ENCODE data around the gene ENO1.
"Not testable (repeated sequence)": the region's sequence is repeated elsewhere in the genome, so short reads cannot be mapped to it uniquely, and the experiment has no call there.

The ENO1 gene

DNA sequence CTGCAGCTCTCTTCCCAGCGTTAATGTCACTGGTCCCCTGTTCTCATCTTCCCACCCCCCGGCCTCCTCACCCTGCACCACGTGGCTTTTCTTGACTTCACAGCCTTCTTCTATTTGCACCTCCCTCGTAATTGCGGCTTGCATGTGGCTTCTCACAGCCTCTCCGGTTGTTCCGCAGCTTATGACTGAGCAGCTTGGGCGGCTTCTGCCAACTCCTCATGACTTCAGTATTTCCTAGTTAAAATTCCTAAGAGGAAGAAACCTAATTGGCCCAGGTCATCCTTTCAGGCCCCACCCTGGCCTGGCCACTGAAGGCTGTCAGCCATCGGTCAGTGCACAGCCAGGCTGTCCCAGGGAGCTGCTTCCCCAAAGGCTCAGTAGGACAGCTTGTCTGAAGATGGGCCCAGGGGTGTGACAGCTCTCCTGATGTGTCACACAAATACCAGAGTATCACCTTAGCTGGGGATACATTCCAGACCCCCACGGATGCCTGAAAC lies 52.5 kb downstream of the ENO1 start:
- Histone ChIP-seq H3K9me3 (ENCODE audit: control insufficient read depth in 5 of 5, low read length in 5 of 5) (no peaks in the 10 kb centered on the region), H3K27me3 (ENCODE audit: control insufficient read depth in 5 of 5, insufficient read depth in 4 of 5, low read length in 5 of 5) (no peaks in the 10 kb centered on the region), H3K4me1 (ENCODE audit: control insufficient read depth in 5 of 5, insufficient read depth in 5 of 5, low read length in 5 of 5) (peaks cover 0 to 24% (median 17%) of the 10 kb centered on the region in 5 donors), H3K36me3 (ENCODE audit: control insufficient read depth in 5 of 5, insufficient read depth in 5 of 5, low read length in 5 of 5) (no peaks in the 10 kb centered on the region), H3K4me3 (ENCODE audit: low read depth in 1 of 5, low read length in 5 of 5) (no peak overlapping the region), H3K9ac (ENCODE audit: low read length in 5 of 5) (no peak overlapping the region), H3K27ac (ENCODE audit: low read depth, low read length) (no peak overlapping the region)

DNA sequence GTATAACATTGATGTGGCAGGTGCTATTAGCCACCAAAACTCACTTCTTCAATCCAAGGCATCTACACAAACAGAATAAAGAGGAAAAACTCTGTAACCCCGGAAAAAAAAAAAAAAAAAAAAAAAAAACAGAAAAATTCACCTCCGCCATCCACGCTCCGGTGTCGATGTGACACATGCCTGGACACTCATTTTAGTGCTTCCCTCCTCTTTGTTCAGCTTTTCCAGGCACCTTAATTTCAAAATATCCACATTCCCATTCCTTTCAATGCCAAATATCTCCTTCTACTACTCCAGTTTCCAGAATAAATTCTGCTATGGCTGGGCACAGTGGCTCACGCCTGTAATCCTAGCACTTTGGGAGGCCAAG lies 55.2 kb downstream of the ENO1 start:
- H3K4me1 ChIP-seq (ENCODE audit: control insufficient read depth in 5 of 5, insufficient read depth in 5 of 5, low read length in 5 of 5) = peaks cover 0 to 29% (median 22%) of the 10 kb centered on the region in 5 donors
- no peak overlapping the region for H3K4me3 ChIP-seq (ENCODE audit: low read depth in 1 of 5, low read length in 5 of 5)
- no peak overlapping the region for H3K9ac ChIP-seq (ENCODE audit: low read length in 5 of 5)
- no peaks in the 10 kb centered on the region for H3K27me3 ChIP-seq (ENCODE audit: control insufficient read depth in 5 of 5, insufficient read depth in 4 of 5, low read length in 5 of 5)
- no peaks in the 10 kb centered on the region for H3K9me3 ChIP-seq (ENCODE audit: control insufficient read depth in 5 of 5, low read length in 5 of 5)
- no peak overlapping the region for H3K27ac ChIP-seq (ENCODE audit: low read depth, low read length)
- H3K36me3 ChIP-seq (ENCODE audit: control insufficient read depth in 5 of 5, insufficient read depth in 5 of 5, low read length in 5 of 5) = no peaks in the 10 kb centered on the region

DNA sequence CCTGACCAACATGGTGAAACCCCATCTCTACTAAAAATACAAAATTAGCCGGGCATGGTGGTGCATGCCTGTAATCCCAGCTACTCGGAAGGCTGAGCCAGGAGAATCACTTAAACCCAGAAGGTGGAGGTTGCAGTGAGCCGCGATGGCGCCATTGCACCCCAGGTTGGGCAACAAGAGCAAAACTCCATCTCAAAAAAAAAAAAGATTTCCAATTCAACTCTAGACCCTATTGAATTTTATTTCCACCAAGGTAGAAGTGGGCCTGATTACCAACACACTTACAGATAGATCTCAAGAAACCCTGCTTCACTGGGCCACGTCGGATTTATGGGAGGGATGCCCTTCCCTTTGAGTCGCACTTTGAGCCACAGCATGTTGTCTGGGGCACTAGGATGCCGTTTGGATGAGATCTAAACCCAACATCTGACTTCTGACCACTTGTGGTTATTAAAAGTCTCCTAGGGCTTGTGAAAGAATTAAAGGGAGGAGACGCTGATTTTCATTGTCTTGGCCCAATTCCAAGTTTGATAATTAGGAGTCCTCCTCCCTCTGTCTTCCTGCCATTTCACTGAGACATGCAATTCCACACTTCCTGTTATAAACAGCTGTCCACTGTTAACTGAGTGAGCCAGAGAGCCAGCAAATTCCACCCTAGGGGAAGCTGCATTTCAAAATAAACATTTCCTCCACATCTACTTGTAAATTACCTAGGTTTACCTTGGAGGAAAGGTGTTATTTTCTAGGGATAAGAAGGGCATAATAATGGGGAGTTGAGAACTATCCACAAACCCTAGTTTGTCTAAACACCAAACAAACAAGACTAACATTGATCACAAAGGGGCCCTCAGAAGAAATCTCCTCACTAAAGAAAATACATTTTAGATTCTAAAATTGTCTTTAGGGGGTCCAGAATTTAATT lies 55.9 kb downstream of the ENO1 start:
- Histone ChIP-seq H3K36me3 (ENCODE audit: control insufficient read depth in 5 of 5, insufficient read depth in 5 of 5, low read length in 5 of 5) (no peaks in the 10 kb centered on the region), H3K27me3 (ENCODE audit: control insufficient read depth in 5 of 5, insufficient read depth in 4 of 5, low read length in 5 of 5) (no peaks in the 10 kb centered on the region), H3K9ac (ENCODE audit: low read length in 5 of 5) (no peak overlapping the region), H3K4me1 (ENCODE audit: control insufficient read depth in 5 of 5, insufficient read depth in 5 of 5, low read length in 5 of 5) (peaks cover 0 to 31% (median 24%) of the 10 kb centered on the region in 5 donors), H3K4me3 (ENCODE audit: low read depth in 1 of 5, low read length in 5 of 5) (peak overlapping the region in 1 of 5 donors; percentile 31), H3K27ac (ENCODE audit: low read depth, low read length) (no peak overlapping the region), H3K9me3 (ENCODE audit: control insufficient read depth in 5 of 5, low read length in 5 of 5) (no peaks in the 10 kb centered on the region)

DNA sequence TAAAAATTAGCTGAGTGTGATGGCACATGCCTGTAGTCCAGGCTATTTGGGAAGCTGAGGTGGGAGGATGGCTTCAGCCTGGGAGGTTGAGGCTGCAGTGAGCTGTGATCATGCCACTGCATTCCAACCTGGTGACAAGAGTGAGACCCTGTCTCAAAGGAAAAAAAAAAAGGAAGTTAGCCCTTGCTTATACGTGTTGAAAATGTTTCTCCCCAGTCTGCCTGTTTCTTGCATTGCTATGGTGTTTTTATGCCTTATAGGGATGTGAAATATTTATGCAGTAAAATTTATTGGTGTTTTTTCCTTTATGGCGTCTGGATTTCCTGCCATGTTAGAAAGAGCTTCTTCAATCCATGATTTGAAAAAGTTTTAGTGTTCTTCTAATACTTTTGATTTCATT lies 57.4 kb downstream of the ENO1 start:
- Histone ChIP-seq H3K27ac (ENCODE audit: low read depth, low read length) (no peak overlapping the region), H3K27me3 (ENCODE audit: control insufficient read depth in 5 of 5, insufficient read depth in 4 of 5, low read length in 5 of 5) (no peaks in the 10 kb centered on the region), H3K36me3 (ENCODE audit: control insufficient read depth in 5 of 5, insufficient read depth in 5 of 5, low read length in 5 of 5) (no peaks in the 10 kb centered on the region), H3K4me3 (ENCODE audit: low read depth in 1 of 5, low read length in 5 of 5) (no peak overlapping the region), H3K9me3 (ENCODE audit: control insufficient read depth in 5 of 5, low read length in 5 of 5) (no peaks in the 10 kb centered on the region), H3K9ac (ENCODE audit: low read length in 5 of 5) (no peak overlapping the region), H3K4me1 (ENCODE audit: control insufficient read depth in 5 of 5, insufficient read depth in 5 of 5, low read length in 5 of 5) (peaks cover 0 to 38% (median 30%) of the 10 kb centered on the region in 5 donors)

DNA sequence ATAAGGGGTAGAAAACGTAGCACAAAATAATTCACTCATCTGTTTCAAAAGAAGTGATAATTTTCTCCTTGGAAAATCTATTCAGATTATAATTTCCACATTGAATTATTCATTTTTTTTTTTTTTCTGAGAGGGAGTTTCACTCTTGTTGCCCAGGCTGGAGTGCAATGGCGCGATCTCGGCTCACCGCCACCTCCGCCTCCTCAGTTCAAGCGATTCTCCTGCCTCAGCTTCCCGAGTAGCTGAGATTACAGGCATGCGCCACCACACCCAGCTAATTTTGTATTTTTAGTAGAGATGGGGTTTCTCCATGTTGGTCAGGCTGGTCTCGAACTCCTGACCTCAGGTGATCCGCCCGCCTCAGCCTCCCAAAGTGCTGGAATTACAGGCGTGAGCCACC lies 59.7 kb downstream of the ENO1 start:
- H3K9me3 ChIP-seq (ENCODE audit: control insufficient read depth in 5 of 5, low read length in 5 of 5); H3K9ac ChIP-seq (ENCODE audit: low read length in 5 of 5); H3K36me3 ChIP-seq (ENCODE audit: control insufficient read depth in 5 of 5, insufficient read depth in 5 of 5, low read length in 5 of 5); H3K27me3 ChIP-seq (ENCODE audit: control insufficient read depth in 5 of 5, insufficient read depth in 4 of 5, low read length in 5 of 5): not testable (repeated sequence)
- Histone ChIP-seq H3K4me1 (ENCODE audit: control insufficient read depth in 5 of 5, insufficient read depth in 5 of 5, low read length in 5 of 5) (peaks cover 0 to 54% (median 46%) of the 10 kb centered on the region in 5 donors), H3K27ac (ENCODE audit: low read depth, low read length) (peak overlapping the region; percentile 92), H3K4me3 (ENCODE audit: low read depth in 1 of 5, low read length in 5 of 5) (peak overlapping the region in 3 of 5 donors; percentile 63 to 88 (median 68))

DNA sequence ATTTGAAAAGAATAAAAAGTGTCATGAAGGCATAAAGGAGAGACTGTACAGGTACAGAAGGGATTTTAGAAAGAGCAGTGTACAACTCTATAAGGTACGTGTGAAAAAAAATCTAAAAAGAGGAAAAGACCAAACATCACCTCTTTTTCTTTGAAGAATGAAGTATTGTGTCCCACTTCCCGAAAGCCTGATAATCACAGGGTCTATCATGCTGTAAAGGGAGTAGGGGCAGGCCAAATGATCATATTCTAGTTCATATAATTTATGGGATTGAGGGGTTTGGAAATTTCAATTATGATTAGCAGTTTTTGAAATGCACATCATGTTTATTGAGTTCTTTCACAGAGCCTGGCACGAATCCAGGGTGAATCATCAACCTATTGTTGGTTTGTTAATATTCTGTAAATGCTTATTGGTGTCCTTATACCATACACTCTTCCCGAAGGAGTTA lies 60.1 kb downstream of the ENO1 start:
- Histone ChIP-seq H3K27ac (ENCODE audit: low read depth, low read length) (peak overlapping the region; percentile 92), H3K27me3 (ENCODE audit: control insufficient read depth in 5 of 5, insufficient read depth in 4 of 5, low read length in 5 of 5) (no peaks in the 10 kb centered on the region)

DNA sequence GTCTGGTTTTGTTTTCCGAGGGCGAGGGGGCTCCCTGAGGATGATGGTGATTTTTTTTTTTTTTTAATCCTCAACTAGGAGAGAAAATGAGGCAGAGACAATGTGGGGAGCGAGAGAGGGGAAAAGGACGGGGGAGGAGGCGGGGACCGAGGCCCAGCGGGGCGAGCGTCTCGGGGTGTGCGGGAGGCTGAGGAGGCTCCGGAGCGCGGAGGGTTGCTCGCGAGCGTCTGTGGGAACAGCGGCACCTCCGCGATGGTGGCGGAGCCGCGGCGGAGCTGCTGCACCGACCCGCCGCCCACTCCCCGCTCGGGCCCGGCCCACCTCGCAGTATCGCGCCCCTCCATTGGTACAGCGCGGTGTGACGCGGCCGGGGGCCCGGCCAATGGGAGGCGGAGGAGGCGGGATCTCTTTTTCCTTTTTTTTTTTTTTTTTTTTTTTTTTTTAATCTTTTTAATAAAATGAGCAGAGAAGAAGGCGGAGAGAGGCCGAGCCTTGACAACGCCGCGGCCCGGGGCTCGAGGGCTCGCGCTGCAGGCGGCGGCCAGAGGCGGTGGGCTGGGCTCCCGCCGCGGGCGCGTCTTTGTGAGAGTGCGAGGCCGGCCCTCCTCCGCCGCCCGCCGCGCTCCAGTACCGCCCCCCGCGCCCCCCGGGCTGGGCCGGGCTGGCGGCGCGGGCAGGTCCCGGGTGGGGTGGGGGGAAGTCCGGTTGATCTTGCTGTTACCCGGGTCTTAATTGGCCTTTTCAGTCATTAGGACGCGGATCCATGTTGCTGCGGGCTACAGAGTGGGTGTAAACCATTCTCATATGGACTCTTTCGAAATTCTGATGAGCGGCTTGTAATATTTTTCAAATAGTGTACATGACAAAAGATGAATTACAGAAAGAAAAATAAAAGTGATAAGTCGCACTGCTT lies 60.8 kb downstream of the ENO1 start, which contains the start of gene RERE:
RERE (minus strand) TSS at position 229 of the 913 bp plus-strand sequence.
- Histone ChIP-seq H3K4me3 (ENCODE audit: low read depth in 1 of 5, low read length in 5 of 5) (peak within 1 kb of the TSS; percentile 87 to 91 (median 88)), H3K9me3 (ENCODE audit: control insufficient read depth in 5 of 5, low read length in 5 of 5) (no peaks in the 10 kb centered on the region), H3K36me3 (ENCODE audit: control insufficient read depth in 5 of 5, insufficient read depth in 5 of 5, low read length in 5 of 5) (no peaks in the 10 kb centered on the region), H3K27me3 (ENCODE audit: control insufficient read depth in 5 of 5, insufficient read depth in 4 of 5, low read length in 5 of 5) (no peaks in the 10 kb centered on the region), H3K4me1 (ENCODE audit: control insufficient read depth in 5 of 5, insufficient read depth in 5 of 5, low read length in 5 of 5) (peaks cover 0 to 57% (median 35%) of the 10 kb centered on the region in 5 donors), H3K27ac (ENCODE audit: low read depth, low read length) (peak within 1 kb of the TSS; percentile 92), H3K9ac (ENCODE audit: low read length in 5 of 5) (peak within 1 kb of the TSS; percentile 79 to 97 (median 91))

More for the DNA sequence above, 60.1 kb downstream of the ENO1 start:
- peak overlapping the region; percentile 76 to 94 (median 85) for H3K9ac ChIP-seq (ENCODE audit: low read length in 5 of 5)
- peaks cover 0 to 57% (median 42%) of the 10 kb centered on the region in 5 donors for H3K4me1 ChIP-seq (ENCODE audit: control insufficient read depth in 5 of 5, insufficient read depth in 5 of 5, low read length in 5 of 5)
- no peaks in the 10 kb centered on the region for H3K9me3 ChIP-seq (ENCODE audit: control insufficient read depth in 5 of 5, low read length in 5 of 5)
- no peaks in the 10 kb centered on the region for H3K36me3 ChIP-seq (ENCODE audit: control insufficient read depth in 5 of 5, insufficient read depth in 5 of 5, low read length in 5 of 5)
- peak overlapping the region; percentile 63 to 88 (median 74) for H3K4me3 ChIP-seq (ENCODE audit: low read depth in 1 of 5, low read length in 5 of 5)

DNA sequence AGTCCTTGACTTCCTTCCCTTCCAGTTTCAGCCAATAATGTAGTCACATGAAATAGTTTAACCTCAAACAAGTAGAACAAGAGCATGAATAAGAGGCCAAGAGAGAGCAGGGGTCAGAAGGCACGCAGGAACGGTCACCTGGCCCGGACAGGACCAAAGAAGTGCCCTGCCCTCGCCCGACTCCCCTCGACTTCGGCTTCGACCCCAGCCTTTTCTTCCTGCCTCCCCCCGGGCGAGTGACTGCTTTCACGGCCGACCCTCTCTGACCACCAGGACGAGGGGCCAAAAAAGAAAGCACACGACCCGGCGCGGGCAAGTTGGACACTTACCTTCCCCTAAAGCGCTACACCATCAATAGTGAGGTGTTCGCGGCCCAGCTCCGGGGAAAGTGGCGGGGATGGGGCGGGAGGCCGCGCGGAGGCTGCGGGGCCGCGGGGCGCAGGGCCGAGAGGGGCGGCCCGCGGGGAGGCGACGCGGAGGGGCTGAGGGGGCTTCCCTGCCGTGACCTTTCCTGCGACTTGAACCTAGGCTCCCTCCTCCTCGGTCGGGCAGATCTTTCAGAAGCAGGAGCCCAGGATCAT lies 61.6 kb downstream of the ENO1 start:
- no peaks in the 10 kb centered on the region for H3K27me3 ChIP-seq (ENCODE audit: control insufficient read depth in 5 of 5, insufficient read depth in 4 of 5, low read length in 5 of 5)
- H3K4me1 ChIP-seq (ENCODE audit: control insufficient read depth in 5 of 5, insufficient read depth in 5 of 5, low read length in 5 of 5) = peaks cover 0 to 52% (median 31%) of the 10 kb centered on the region in 5 donors
- no peaks in the 10 kb centered on the region for H3K36me3 ChIP-seq (ENCODE audit: control insufficient read depth in 5 of 5, insufficient read depth in 5 of 5, low read length in 5 of 5)
- H3K9ac ChIP-seq (ENCODE audit: low read length in 5 of 5) = peak overlapping the region; percentile 59 to 97 (median 91)
- peak overlapping the region; percentile 92 for H3K27ac ChIP-seq (ENCODE audit: low read depth, low read length)
- no peaks in the 10 kb centered on the region for H3K9me3 ChIP-seq (ENCODE audit: control insufficient read depth in 5 of 5, low read length in 5 of 5)
- peak overlapping the region; percentile 87 to 91 (median 88) for H3K4me3 ChIP-seq (ENCODE audit: low read depth in 1 of 5, low read length in 5 of 5)

DNA sequence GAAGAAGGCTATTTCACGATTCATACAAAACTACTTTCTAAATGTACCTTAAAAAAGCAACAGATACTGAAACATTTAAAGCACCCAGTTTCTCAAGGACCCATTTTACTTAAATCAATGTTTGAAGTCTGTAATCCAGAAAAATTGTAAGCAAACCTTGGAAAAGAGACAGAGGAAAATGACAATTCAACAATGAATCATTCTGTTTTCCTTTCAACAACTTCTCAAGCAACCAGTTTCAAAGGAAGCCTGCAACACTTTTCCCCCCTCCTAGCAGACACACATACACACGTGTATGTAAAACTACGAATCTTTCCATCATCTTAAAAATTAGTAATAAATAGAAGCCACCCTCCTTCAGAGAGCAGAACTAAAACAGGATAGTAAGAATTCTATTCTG lies 62.2 kb downstream of the ENO1 start:
- H3K4me3 ChIP-seq (ENCODE audit: low read depth in 1 of 5, low read length in 5 of 5) = peak overlapping the region; percentile 87 to 91 (median 88)
- peak overlapping the region; percentile 92 for H3K27ac ChIP-seq (ENCODE audit: low read depth, low read length)
- peaks cover 0 to 48% (median 31%) of the 10 kb centered on the region in 5 donors for H3K4me1 ChIP-seq (ENCODE audit: control insufficient read depth in 5 of 5, insufficient read depth in 5 of 5, low read length in 5 of 5)
- H3K9ac ChIP-seq (ENCODE audit: low read length in 5 of 5) = peak overlapping the region in 4 of 5 donors; percentile 91 to 97 (median 94)
- H3K27me3 ChIP-seq (ENCODE audit: control insufficient read depth in 5 of 5, insufficient read depth in 4 of 5, low read length in 5 of 5) = no peaks in the 10 kb centered on the region
- H3K9me3 ChIP-seq (ENCODE audit: control insufficient read depth in 5 of 5, low read length in 5 of 5) = no peaks in the 10 kb centered on the region
- H3K36me3 ChIP-seq (ENCODE audit: control insufficient read depth in 5 of 5, insufficient read depth in 5 of 5, low read length in 5 of 5) = no peaks in the 10 kb centered on the region
